C4-2B (cell line): Measurements from ENCODE around the gene CCDC182.

ENCODE experiments used
- H3K27ac ChIP-seq: fragments of 450-650 bp; 2 replicates; pipeline ENCODE4 v1.5.1; 2017
- CTCF ChIP-seq: fragments of 450-650 bp; conservative IDR thresholded peaks from 2 replicates; pipeline ENCODE4 v1.5.1; 2017; ENCODE audit warnings: mild to moderate bottlenecking
- ZFX ChIP-seq: fragments of 450-650 bp; IDR thresholded peaks from 2 replicates; pipeline ENCODE4 v1.6.1; 2017

CCDC182 gene

GRCh38 chr17:57757735-57758134, 12.6 kb upstream of the CCDC182 start:
- no peak for TF ChIP-seq ZFX
- TF ChIP-seq CTCF: no peak
- no peak overlapping the region for H3K27ac ChIP-seq

DNA sequence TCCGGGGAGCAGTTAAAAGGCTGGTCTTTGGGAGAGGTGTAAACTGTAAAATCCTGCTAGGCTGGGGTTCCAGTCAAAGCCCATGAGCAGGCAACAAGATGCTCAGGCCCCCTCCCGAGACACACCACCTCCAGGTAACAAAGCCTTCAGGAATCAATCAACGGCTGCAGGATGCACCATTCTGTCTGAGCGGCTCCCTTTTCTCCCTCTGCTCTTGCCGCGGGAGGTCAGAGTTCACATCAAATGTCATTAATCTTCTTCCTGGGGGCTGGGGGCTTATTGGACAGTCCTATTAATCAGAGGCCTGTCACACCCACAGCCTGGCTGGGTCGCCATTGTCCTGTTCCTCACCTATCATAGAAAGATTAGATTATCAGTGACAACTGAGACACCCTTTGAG, 11.9 kb upstream of the CCDC182 start:
- no peak for TF ChIP-seq ZFX

GRCh38 chr17:57755480-57756070, 10.5 kb upstream of the CCDC182 start:
- no peak for TF ChIP-seq CTCF
- no peak for TF ChIP-seq ZFX

More for the DNA sequence above, 11.9 kb upstream of the CCDC182 start:
- H3K27ac ChIP-seq: no peak overlapping the region

GRCh38 chr17:57752031-57752905, 7.2 kb upstream of the CCDC182 start:
- no peak overlapping the region for H3K27ac ChIP-seq
- TF ChIP-seq ZFX: no peak
- no peak for TF ChIP-seq CTCF

More at GRCh38 chr17:57755480-57756070, 10.5 kb upstream of the CCDC182 start:
- no peak overlapping the region for H3K27ac ChIP-seq

DNA sequence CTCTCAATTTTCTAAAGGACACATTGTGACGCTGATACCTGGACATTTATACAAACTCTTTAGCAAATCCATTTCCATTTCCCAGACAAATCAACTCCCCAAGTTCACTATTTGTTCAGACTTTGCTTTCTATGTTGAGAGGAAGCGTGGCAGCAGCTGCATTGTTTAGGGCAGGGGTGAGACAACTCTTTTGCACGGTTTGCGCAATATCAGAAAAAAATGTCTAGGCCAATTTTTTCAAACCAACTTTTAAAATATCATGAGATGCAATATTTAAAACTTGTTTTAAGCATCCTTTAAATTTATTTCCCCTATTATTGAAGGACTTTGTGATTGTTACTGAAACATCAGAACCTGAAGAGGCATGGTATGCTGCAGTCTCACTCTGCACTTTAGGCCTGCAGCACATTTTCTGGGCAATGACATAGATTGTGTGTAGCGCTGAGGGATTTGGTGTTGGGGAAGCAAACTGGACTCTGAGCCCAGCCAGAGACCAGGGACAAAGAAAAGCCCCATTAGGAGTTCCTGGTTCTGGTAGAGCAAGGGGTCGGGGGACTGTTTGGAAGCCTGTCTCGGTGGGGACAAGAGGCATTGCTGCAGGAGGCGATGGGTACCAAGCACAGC, 6.4 kb upstream of the CCDC182 start:
- TF ChIP-seq ZFX (no peak), CTCF (no peak)
- H3K27ac ChIP-seq: no peak overlapping the region

DNA sequence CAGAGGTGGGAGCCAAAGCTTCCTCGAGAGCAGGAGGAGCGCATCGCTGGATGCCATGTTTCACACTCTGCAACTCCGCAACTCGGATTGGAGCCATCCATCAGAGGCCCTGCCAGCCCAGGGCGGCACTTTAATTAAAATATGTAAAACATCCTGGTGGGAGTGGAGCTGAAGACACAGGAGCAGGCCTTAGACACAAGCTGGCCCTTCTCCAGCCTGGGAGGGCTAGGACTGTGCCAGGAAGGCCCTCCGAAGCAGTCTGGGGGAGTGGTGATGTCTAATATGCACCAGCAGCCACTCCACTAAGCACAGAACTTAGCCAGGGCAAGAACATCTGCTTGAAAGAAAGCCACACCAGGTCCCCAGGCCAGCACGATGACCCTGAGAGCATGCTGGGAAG, 5.8 kb upstream of the CCDC182 start:
- no peak overlapping the region for H3K27ac ChIP-seq

More for the DNA sequence above, 5.8 kb upstream of the CCDC182 start:
- TF ChIP-seq CTCF: no peak
- TF ChIP-seq ZFX: no peak
